Ishikawa (cell line): ENCODE data around the gene G0S2.

Experiments
- CEBPB ChIP-seq: IDR thresholded peaks from 2 replicates; pipeline ENCODE4 v1.6.1; 2012
- CREB1 ChIP-seq: IDR thresholded peaks from 2 replicates; pipeline ENCODE4 v1.6.1; 2012; ENCODE audit warnings: low read depth
- EP300 ChIP-seq: IDR thresholded peaks from 2 replicates; pipeline ENCODE4 v1.6.1; 2012; ENCODE audit warnings: borderline replicate concordance
- RAD21 ChIP-seq: IDR thresholded peaks from 2 replicates; pipeline ENCODE4 v1.6.1; 2012; ENCODE audit warnings: low read depth
- REST ChIP-seq: IDR thresholded peaks from 2 replicates; pipeline ENCODE4 v1.6.1; 2012; ENCODE audit warnings: low read depth, mild to moderate bottlenecking
- TAF1 ChIP-seq: IDR thresholded peaks from 2 replicates; pipeline ENCODE4 v1.6.1; 2012; ENCODE audit warnings: low read depth, mild to moderate bottlenecking
- TCF12 ChIP-seq: IDR thresholded peaks from 2 replicates; pipeline ENCODE4 v1.6.1; 2012; ENCODE audit warnings: low read depth
- YY1 ChIP-seq: IDR thresholded peaks from 2 replicates; pipeline ENCODE4 v1.6.1; 2012; ENCODE audit warnings: low read depth
- TF ChIP-seq, protein P1 (sequence below): IDR thresholded peaks from 2 replicates; pipeline ENCODE4 v1.6.1; 2012

GRCh38 chr1:209653915-209654351 lies 21.3 kb upstream of the G0S2 start:
- TF ChIP-seq CEBPB (peak; percentile 47), TAF1 (no peak), CREB1 (no peak), REST (no peak), RAD21 (no peak), EP300 (no peak), TCF12 (no peak), YY1 (no peak)
- TF ChIP-seq, protein P1, sequence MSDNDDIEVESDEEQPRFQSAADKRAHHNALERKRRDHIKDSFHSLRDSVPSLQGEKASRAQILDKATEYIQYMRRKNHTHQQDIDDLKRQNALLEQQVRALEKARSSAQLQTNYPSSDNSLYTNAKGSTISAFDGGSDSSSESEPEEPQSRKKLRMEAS, result no peak
